IPS-NIHi7 (cell line): ENCODE data around the gene EMD.

Experiments
- DNase-seq: peaks from one replicate; pipeline ENCODE4 v3.0.0; 2012; ENCODE audit warnings: mixed read lengths; ENCODE audit errors: extremely low spot score

EMD gene

DNA sequence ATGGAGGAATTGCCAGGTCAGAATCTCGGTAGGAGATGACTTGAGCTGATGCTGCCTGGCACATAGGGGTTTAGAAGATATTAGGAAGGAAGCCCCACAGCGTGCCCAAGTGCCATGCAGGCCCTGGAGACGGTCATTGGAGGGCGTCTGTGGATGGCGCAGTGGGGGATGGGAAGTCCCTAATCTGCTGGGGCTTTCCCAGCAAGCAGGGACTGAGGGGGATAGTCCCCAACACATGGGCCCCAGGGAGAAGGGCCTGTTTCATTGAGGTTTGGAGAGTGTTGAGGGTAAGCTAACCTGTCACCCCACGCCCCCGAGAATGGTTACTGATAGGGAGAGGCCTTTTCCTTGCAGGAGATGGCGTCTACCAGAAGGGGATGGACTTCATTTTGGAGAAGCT is 40.1 kb downstream of the EMD start:
- DNase-seq = no peak

DNA sequence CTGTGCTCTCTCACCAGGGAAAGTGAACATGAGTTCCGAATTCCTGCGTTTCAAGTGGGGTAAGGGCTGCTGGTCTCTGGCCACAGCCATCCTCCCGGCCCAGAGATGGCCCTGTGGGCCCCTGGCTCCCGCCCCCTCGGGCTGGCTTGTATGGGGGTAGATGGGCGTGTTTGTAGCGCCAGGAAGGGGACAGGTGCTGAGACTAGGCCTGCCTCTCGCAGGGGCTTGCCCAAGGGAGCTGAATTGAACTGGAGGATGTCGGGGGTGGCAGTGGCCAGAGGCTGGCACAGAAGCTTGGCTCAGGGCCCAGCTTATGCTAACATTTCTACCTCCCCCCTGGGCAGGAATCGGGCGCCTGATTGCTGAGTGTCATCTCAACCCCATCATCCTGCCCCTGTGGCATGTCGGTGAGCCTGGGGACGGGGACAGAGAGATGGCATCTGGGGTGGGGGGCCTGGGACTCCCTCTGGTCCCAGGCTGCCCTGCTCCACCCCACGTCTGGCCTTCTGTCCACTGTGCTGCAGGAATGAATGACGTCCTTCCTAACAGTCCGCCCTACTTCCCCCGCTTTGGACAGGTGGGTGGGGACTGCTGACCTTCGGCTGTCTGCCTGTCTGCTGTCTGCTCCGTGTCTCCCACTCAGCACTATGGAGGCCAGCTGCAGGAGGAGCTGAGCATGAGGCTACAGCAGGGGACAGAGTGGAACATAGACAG is 40.8 kb downstream of the EMD start:
- no peak for DNase-seq

DNA sequence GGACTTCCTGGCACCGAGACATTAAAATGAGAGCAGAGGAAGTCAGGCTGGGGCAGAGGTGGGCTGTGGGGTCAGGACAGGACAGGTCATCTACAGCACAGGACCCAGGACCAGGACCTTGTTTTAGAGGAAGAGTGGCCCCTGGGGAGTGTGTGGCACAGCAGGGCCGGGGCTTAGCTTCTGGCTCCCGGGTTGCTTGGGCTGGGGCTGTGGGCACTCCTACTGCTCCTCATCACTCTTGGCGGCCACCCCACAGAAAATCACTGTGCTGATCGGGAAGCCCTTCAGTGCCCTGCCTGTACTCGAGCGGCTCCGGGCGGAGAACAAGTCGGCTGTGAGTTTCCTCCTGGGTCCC is 41.3 kb downstream of the EMD start:
- DNase-seq = no peak

DNA sequence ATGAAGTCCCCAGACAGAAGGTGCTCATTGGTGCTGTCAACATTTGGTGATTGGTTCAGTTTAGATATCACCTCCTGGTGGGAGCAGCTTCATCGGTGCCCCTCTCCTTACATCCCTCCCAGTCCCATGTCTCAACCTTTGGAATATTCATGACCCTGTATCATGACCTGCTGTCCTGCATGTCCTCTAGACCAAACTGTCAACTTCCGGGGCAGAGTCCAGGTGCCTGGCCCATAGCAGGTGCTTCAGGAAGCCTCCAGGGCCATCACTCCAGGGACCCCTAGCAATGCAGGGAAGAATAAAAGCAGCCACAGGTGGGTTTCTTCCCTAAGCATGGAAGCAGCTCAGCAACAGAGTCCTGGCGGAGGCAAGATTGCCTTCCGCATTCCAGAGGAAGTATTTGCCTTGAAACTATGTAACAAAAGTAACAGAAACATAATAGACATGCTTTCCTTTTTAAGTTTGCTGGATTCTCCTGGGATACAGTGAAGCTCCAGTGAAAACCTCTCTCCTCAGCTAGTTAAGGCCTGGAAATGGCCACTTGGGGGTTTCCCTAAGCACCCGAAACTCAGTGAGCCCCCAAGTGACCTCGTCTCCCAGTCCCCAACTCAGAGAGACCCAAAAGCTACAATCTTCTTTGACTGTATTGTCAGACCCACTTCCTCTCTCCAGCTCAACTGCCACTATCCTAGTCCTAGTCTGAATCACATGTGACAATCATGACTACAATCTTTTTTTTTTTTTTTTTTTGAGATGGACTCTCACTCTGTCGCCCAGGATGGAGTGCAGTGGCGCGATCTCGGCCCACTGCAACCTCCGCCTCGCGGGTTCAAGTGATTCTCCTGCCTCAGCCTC is 48.0 kb downstream of the EMD start:
- no peak for DNase-seq

DNA sequence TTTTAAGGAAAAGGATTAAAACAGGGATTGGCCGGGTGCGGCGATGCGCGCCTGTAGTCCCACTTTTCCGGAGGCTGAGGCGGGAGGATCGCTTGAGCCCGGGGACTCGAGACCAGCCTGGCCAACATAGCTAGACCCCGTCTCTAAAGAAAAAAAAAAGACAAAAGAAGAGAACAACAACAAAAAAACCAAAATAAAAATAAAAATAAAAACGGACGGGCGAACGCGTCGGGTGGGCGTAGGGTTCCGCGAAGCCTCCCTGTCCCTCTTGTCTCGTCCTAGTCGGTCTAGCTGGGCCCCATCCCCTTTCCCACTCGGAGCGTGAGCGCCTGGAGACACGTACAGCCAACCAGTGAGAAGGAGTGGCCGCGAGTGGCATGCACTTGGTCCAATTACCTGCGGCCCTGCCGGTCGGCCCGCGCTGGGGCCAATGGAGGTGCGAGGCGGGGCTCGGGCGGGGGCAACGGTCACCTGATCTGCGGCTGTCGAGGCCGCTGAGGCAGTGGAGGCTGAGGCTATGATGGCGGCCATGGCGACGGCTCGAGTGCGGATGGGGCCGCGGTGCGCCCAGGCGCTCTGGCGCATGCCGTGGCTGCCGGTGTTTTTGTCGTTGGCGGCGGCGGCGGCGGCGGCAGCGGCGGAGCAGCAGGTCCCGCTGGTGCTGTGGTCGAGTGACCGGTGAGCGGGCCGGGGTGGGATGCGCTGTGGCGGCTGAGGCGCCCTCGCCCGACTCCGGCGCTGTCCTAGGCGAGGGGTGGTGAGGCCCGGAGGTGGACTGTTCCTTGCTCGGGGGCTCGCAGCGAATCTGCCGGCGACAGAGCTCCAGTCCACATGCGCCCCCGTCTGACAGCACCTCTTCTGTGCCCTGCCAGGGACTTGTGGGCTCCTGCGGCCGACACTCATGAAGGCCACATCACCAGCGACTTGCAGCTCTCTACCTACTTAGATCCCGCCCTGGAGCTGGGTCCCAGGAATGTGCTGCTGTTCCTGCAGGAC is 49.4 kb downstream of the EMD start, which contains the start of gene ATP6AP1:
ATP6AP1 (plus strand) TSS at position 502 of the 996 bp plus-strand sequence; CDS start at position 518, 16 bp downstream.
- peak; percentile 83 for DNase-seq

DNA sequence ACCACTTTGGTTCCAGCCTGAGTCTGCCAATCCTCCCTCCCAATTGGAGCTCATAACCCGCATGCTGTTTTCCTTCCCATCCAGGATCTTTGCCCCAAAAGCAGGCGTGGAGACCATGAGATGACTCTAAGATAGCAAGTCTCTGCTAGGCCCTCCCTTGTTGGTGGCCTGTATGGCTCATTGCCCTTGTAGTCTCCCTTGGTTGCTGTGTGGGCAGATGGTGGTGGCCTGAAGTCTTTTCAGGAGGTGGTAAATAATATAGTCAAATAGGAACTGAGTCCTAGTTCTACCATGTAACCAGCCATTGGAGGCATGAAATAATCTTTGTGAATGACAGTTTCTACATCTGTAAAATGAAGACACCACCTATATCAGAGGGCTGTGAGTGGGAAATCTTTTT is 50.6 kb downstream of the EMD start:
- DNase-seq = no peak

DNA sequence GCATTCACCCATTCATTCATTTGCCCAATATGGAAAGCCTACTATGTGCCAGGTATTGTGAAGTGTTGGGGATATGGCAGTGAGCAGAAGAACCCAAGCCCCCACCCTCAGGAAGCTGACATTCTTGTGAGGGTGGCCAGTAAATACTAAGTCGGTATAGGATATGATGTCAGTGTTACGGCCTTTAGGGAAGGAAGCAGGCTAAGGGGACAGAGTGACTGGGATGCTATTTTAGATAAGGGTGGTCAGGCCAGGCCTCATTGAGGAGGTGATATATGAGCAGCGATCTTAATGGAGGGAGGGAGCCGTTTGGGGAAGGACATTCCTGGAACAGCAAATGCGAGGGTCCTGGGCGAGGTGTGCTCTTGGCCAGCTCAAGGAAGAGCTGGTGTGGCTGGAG is 51.4 kb downstream of the EMD start:
- no peak for DNase-seq

DNA sequence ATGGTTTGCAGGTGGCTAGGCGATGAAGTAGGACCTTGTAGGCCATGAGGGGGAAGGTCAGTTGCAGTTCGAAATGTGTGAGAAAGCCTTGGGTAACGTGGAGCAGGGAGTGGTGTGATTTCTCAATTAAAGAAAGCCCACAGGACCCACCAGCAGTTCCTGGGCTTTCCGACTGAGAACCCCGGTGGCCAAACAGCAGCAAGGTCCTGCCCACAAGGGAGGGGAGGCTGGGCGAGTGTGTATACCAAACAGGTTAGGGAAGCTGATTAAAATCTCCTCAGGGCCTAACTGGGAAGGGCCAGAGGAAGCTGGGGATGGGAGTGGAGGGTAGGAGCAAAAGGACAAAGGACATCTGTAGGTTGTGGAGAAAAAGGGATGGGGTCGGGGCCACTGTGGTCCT is 51.8 kb downstream of the EMD start:
- DNase-seq = no peak
